ENCODE data around the gene SLC16A6. TPM values are rescaled to one million over a fixed set of nuclear protein-coding genes. Genes with fewer than 3 reads are reported as not detected.

The SLC16A6 gene
- polyA plus RNA-seq, 1 donor (not counting 4 experiments of a cell fraction or from before 2014, with no cell fraction given): 0.14 TPM

GRCh38 chr17:68329331-68329730 lies 38.4 kb upstream of the SLC16A6 start:
- H2AFZ ChIP-seq (ENCODE audit: control insufficient read depth, low read length): no peak overlapping the region
- TF ChIP-seq CTCF (optimal IDR thresholded peaks at IDR 0.05 in 1 of 3, IDR thresholded peaks at IDR 0.05 in 1 of 3, conservative IDR thresholded peaks at IDR 0.05 in 1 of 3; ENCODE audit: extremely low read depth in 1 of 3, insufficient read depth in 2 of 3, low read length in 3 of 3) (no peak), EZH2 (IDR thresholded peaks at IDR 0.05; ENCODE audit: low read length) (no peak)
- H4K20me1 ChIP-seq (ENCODE audit: control insufficient read depth, extremely low read depth, insufficient read depth, low read length): no peaks in the 10 kb centered on the region
- no peaks in the 10 kb centered on the region for H3K36me3 ChIP-seq (ENCODE audit: control insufficient read depth in 2 of 2, extremely low read depth in 1 of 2, insufficient read depth in 2 of 2, low read length in 2 of 2)
- FAIRE-seq: no peak
- no peaks in the 10 kb centered on the region for H3K27me3 ChIP-seq (ENCODE audit: control insufficient read depth, extremely low read depth, insufficient read depth, low read length)
- DNase-seq (ENCODE audit: low read depth, low spot score): no peak
- dilution Hi-C loops (cut with MboI; ENCODE audit: extremely low pct_ligation_motif_present, low sequenced_read_pairs): no loop called here
- no peaks in the 10 kb centered on the region for H3K9me3 ChIP-seq (ENCODE audit: control insufficient read depth, low read depth, low read length)
- no peak overlapping the region for H3K4me3 ChIP-seq (ENCODE audit: control insufficient read depth in 2 of 3, extremely low read depth in 1 of 3, insufficient read depth in 2 of 3, low read depth in 1 of 3, low read length in 3 of 3)
- H3K9ac ChIP-seq (ENCODE audit: control insufficient read depth, extremely low read depth, insufficient read depth, low read length): no peak overlapping the region
- H3K27ac ChIP-seq (ENCODE audit: control insufficient read depth, insufficient read depth, low read length): no peak overlapping the region
- no peak overlapping the region for H3K4me2 ChIP-seq (ENCODE audit: control insufficient read depth, extremely low read depth, insufficient read depth, low read depth, low read length)
- H3K9me1 ChIP-seq (ENCODE audit: control insufficient read depth, extremely low read depth, insufficient read depth, low read length): no peaks in the 10 kb centered on the region
- H3K4me1 ChIP-seq (ENCODE audit: control insufficient read depth, extremely low read depth, insufficient read depth, low read length): peaks cover 7% of the 10 kb centered on the region
- no peaks in the 10 kb centered on the region for H3K79me2 ChIP-seq (ENCODE audit: control insufficient read depth, insufficient read depth, low read length)

GRCh38 chr17:68328676-68329075 lies 37.7 kb upstream of the SLC16A6 start:
- H3K4me2 ChIP-seq (ENCODE audit: control insufficient read depth, extremely low read depth, insufficient read depth, low read depth, low read length): peak overlapping the region; percentile 2
- H2AFZ ChIP-seq (ENCODE audit: control insufficient read depth, low read length): no peak overlapping the region
- H3K4me1 ChIP-seq (ENCODE audit: control insufficient read depth, extremely low read depth, insufficient read depth, low read length): peaks cover 7% of the 10 kb centered on the region
- no peaks in the 10 kb centered on the region for H3K9me1 ChIP-seq (ENCODE audit: control insufficient read depth, extremely low read depth, insufficient read depth, low read length)
- dilution Hi-C loops (cut with MboI; ENCODE audit: extremely low pct_ligation_motif_present, low sequenced_read_pairs): no loop called here
- FAIRE-seq: peak; percentile 73
- DNase-seq (ENCODE audit: low read depth, low spot score): peak; percentile 62
- no peaks in the 10 kb centered on the region for H3K27me3 ChIP-seq (ENCODE audit: control insufficient read depth, extremely low read depth, insufficient read depth, low read length)
- no peak overlapping the region for H3K9ac ChIP-seq (ENCODE audit: control insufficient read depth, extremely low read depth, insufficient read depth, low read length)
- no peak overlapping the region for H3K27ac ChIP-seq (ENCODE audit: control insufficient read depth, insufficient read depth, low read length)
- H4K20me1 ChIP-seq (ENCODE audit: control insufficient read depth, extremely low read depth, insufficient read depth, low read length): no peaks in the 10 kb centered on the region
- no peak overlapping the region for H3K4me3 ChIP-seq (ENCODE audit: control insufficient read depth in 2 of 3, extremely low read depth in 1 of 3, insufficient read depth in 2 of 3, low read depth in 1 of 3, low read length in 3 of 3)
- no peaks in the 10 kb centered on the region for H3K79me2 ChIP-seq (ENCODE audit: control insufficient read depth, insufficient read depth, low read length)
- no peaks in the 10 kb centered on the region for H3K36me3 ChIP-seq (ENCODE audit: control insufficient read depth in 2 of 2, extremely low read depth in 1 of 2, insufficient read depth in 2 of 2, low read length in 2 of 2)
- no peaks in the 10 kb centered on the region for H3K9me3 ChIP-seq (ENCODE audit: control insufficient read depth, low read depth, low read length)
- no peak for TF ChIP-seq EZH2 (IDR thresholded peaks at IDR 0.05; ENCODE audit: low read length)
- no peak for TF ChIP-seq CTCF (optimal IDR thresholded peaks at IDR 0.05 in 1 of 3, IDR thresholded peaks at IDR 0.05 in 1 of 3, conservative IDR thresholded peaks at IDR 0.05 in 1 of 3; ENCODE audit: extremely low read depth in 1 of 3, insufficient read depth in 2 of 3, low read length in 3 of 3)

All from keratinocyte (primary cell).